Muscle of back (tissue), 13 donors: ENCODE measurements around the gene ATP5ME. TPM values are rescaled to one million over a fixed set of nuclear protein-coding genes. Genes with fewer than 3 reads are reported as not detected.
A peak's percentile ranks its signal among the peaks of the same experiment; 100 is the strongest.

Experiments used
- DNase-seq, 3 donors: peaks; one replicate each; pipeline versions ENCODE4 v3.0.0 to v3.0.0-alpha.2; 2013
- long read RNA-seq, 9 donors: transcript quantifications; one replicate each; lab custom pipeline, GENCODE V29; 2026
- polyA plus RNA-seq, 10 donors: library from polyadenylated mRNA; unstranded; fragments of 120-200 nt; gene quantifications; one replicate each; pipeline ENCODE4 v1.2.1, GENCODE V29; 2013; ENCODE audit not compliant: insufficient read length in 10 of 10

Gene ATP5ME
- 100 to 1,000 TPM; 237 to 384 (median 304) TPM for polyA plus RNA-seq
- long read RNA-seq, donor 1, transcript ATP5ME-205 (3 exons, 393 nt), result minor isoform, 19 of 279 reads
- long read RNA-seq, donor 1, transcript ATP5ME-204 (2 exons, 247 nt), result minor isoform, 11 of 279 reads
- long read RNA-seq, donor 1, transcript ATP5ME-201 (4 exons, 365 nt), result major isoform, 229 of 279 reads
- long read RNA-seq, donor 1, partial matches to known transcripts, result 6 of 279 reads
- long read RNA-seq, donor 1, other reads (novel, unspliced or antisense), result 11 of 279 reads
- long read RNA-seq, donor 2, transcript ATP5ME-201 (4 exons, 365 nt), result major isoform, 244 of 1,966 reads
- long read RNA-seq, donor 2, transcript ATP5ME-205 (3 exons, 393 nt), result minor isoform, 22 of 1,966 reads
- long read RNA-seq, donor 2, transcript ATP5ME-204 (2 exons, 247 nt), result minor isoform, 13 of 1,966 reads
- long read RNA-seq, donor 2, partial matches to known transcripts, result 1,638 of 1,966 reads
- long read RNA-seq, donor 2, other reads (novel, unspliced or antisense), result 47 of 1,966 reads
- long read RNA-seq, donor 3, partial matches to known transcripts, result 0 of 1 reads
- long read RNA-seq, donor 3, other reads (novel, unspliced or antisense), result 0 of 1 reads
- long read RNA-seq, donor 4, transcript ATP5ME-205 (3 exons, 393 nt), result minor isoform, 29 of 250 reads
- long read RNA-seq, donor 4, transcript ATP5ME-201 (4 exons, 365 nt), result major isoform, 197 of 250 reads
- long read RNA-seq, donor 4, transcript ATP5ME-204 (2 exons, 247 nt), result minor isoform, 16 of 250 reads
- long read RNA-seq, donor 4, partial matches to known transcripts, result 5 of 250 reads
- long read RNA-seq, donor 4, other reads (novel, unspliced or antisense), result 0 of 250 reads
- long read RNA-seq, donor 5, transcript ATP5ME-202 (3 exons, 300 nt), result minor isoform, 9 of 497 reads
- long read RNA-seq, donor 5, transcript ATP5ME-205 (3 exons, 393 nt), result minor isoform, 35 of 497 reads
- long read RNA-seq, donor 5, transcript ATP5ME-201 (4 exons, 365 nt), result major isoform, 403 of 497 reads
- long read RNA-seq, donor 5, transcript ATP5ME-204 (2 exons, 247 nt), result minor isoform, 24 of 497 reads
- long read RNA-seq, donor 5, partial matches to known transcripts, result 7 of 497 reads
- long read RNA-seq, donor 5, other reads (novel, unspliced or antisense), result 18 of 497 reads
- long read RNA-seq, donor 6, transcript ATP5ME-202 (3 exons, 300 nt), result minor isoform, 5 of 1,969 reads
- long read RNA-seq, donor 6, transcript ATP5ME-204 (2 exons, 247 nt), result minor isoform, 19 of 1,969 reads
- long read RNA-seq, donor 6, transcript ATP5ME-201 (4 exons, 365 nt), result major isoform, 275 of 1,969 reads
- long read RNA-seq, donor 6, transcript ATP5ME-205 (3 exons, 393 nt), result minor isoform, 30 of 1,969 reads
- long read RNA-seq, donor 6, partial matches to known transcripts, result 1,557 of 1,969 reads
- long read RNA-seq, donor 6, other reads (novel, unspliced or antisense), result 81 of 1,969 reads
- long read RNA-seq, donor 7, transcript ATP5ME-202 (3 exons, 300 nt), result minor isoform, 5 of 1,365 reads
- long read RNA-seq, donor 7, transcript ATP5ME-204 (2 exons, 247 nt), result minor isoform, 12 of 1,365 reads
- long read RNA-seq, donor 7, transcript ATP5ME-201 (4 exons, 365 nt), result major isoform, 141 of 1,365 reads
- long read RNA-seq, donor 7, transcript ATP5ME-205 (3 exons, 393 nt), result minor isoform, 19 of 1,365 reads
- long read RNA-seq, donor 7, partial matches to known transcripts, result 1,145 of 1,365 reads
- long read RNA-seq, donor 7, other reads (novel, unspliced or antisense), result 41 of 1,365 reads
- long read RNA-seq, donor 8, transcript ATP5ME-201 (4 exons, 365 nt), result major isoform, 157 of 213 reads
- long read RNA-seq, donor 8, transcript ATP5ME-202 (3 exons, 300 nt), result minor isoform, 6 of 213 reads
- long read RNA-seq, donor 8, transcript ATP5ME-204 (2 exons, 247 nt), result minor isoform, 17 of 213 reads
- long read RNA-seq, donor 8, transcript ATP5ME-205 (3 exons, 393 nt), result minor isoform, 21 of 213 reads
- long read RNA-seq, donor 8, partial matches to known transcripts, result 7 of 213 reads
- long read RNA-seq, donor 8, other reads (novel, unspliced or antisense), result 5 of 213 reads
- long read RNA-seq, donor 9, transcript ATP5ME-201 (4 exons, 365 nt), result major isoform, 51 of 58 reads
- long read RNA-seq, donor 9, partial matches to known transcripts, result 0 of 58 reads
- long read RNA-seq, donor 9, other reads (novel, unspliced or antisense), result 0 of 58 reads

- peak; percentile 97 to 100 (median 99) for DNase-seq
Measured at GRCh38 chr4:674172-675035, at the start of gene ATP5ME, which contains the start of gene MYL5. TSS of gene ATP5ME (minus strand) at chr4:674276. CDS start at chr4:674247, 29 bp downstream. TSS of gene MYL5 (plus strand) at chr4:674542. CDS start at chr4:678027, 3,485 bp downstream.

GRCh38 chr4:722851-723360 lies 48.8 kb upstream of the ATP5ME start:
- no peak for DNase-seq

- no peak for DNase-seq
Measured at GRCh38 chr4:722169-722725, 48.2 kb upstream of the ATP5ME start.

GRCh38 chr4:721261-722168 lies 47.4 kb upstream of the ATP5ME start:
- no peak for DNase-seq

- no peak for DNase-seq
Measured at GRCh38 chr4:720111-720860, 46.2 kb upstream of the ATP5ME start.

GRCh38 chr4:718460-718859 lies 44.4 kb upstream of the ATP5ME start:
- DNase-seq, result no peak

- no peak for DNase-seq
Measured at GRCh38 chr4:717601-718320, 43.7 kb upstream of the ATP5ME start.

GRCh38 chr4:714087-714486 lies 40.0 kb upstream of the ATP5ME start:
- no peak for DNase-seq

- DNase-seq, result no peak
Measured at GRCh38 chr4:712916-713632, 39.0 kb upstream of the ATP5ME start.

- DNase-seq, result no peak
Measured at GRCh38 chr4:712093-712492, 38.0 kb upstream of the ATP5ME start.

- no peak for DNase-seq
Measured at GRCh38 chr4:710916-711315, 36.8 kb upstream of the ATP5ME start.

GRCh38 chr4:710116-710515 lies 36.0 kb upstream of the ATP5ME start:
- DNase-seq, result no peak

GRCh38 chr4:709348-709747 lies 35.3 kb upstream of the ATP5ME start:
- no peak for DNase-seq

- DNase-seq, result no peak
Measured at GRCh38 chr4:708631-708933, 34.5 kb upstream of the ATP5ME start.
